ENCODE data around the gene LZTR1.

The LZTR1 gene

DNA sequence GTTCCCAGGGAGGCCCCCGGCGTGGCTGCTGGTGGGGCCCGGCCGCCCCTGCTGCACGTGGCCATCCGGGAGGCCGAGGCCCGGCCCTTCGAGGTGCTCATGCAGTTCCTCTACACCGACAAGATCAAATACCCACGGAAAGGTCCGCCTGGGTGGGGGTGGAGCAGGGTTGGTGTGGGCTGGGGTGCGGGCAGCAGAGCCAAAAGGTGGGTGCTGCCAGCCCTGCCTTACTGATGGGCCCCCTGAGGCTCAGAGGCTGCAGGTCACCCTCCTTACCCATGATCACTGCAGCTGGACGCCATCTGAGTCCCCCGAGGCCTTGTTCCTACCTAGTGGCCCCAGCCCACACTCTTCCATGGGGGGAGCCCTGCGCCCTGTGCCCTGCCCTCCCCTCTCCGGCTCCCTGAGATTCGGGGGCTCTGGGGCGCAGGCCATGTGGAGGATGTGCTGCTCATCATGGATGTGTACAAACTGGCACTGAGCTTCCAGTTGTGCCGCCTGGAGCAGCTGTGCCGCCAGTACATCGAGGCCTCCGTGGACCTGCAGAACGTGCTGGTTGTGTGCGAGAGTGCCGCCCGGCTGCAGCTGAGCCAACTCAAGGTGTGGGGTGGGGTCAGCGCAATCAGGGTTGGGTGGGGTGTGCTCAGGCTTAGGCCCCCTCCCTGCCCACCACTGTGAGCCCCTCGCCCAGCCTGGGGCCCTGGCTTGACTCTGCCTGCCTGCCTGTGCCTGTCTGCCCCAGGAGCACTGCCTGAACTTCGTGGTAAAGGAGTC lies 12.2 kb downstream of the LZTR1 start:
- Histone ChIP-seq H2AFZ (ENCODE audit: low read length) (no peak overlapping the region), H3K36me3 (replicated peaks in 1 of 2; ENCODE audit: control insufficient read depth in 2 of 2, insufficient read depth in 2 of 2, low read length in 2 of 2) (peaks cover 60 to 85% of the 10 kb centered on the region in 2 donors), H3K27ac (replicated peaks; ENCODE audit: low read length) (no peak overlapping the region), H4K8ac (ENCODE audit: low read depth, low read length) (peak overlapping the region; percentile 2), H3K18ac (ENCODE audit: low read length) (no peak overlapping the region), H3K23ac (ENCODE audit: low read depth, low read length, poor library complexity) (peak overlapping the region; percentile 91), H2BK12ac (ENCODE audit: low read length) (no peak overlapping the region), H2BK15ac (ENCODE audit: low read length) (no peak overlapping the region), H3K14ac (ENCODE audit: low read length) (no peak overlapping the region), H4K91ac (ENCODE audit: low read depth, low read length, poor library complexity) (no peak overlapping the region), H2AK5ac (ENCODE audit: low read depth, low read length) (no peak overlapping the region), H3K4ac (ENCODE audit: low read length) (no peak overlapping the region), H2BK120ac (ENCODE audit: low read depth, low read length) (no peak overlapping the region), H3K27me3 (ENCODE audit: control insufficient read depth in 3 of 3, insufficient read depth in 3 of 3, low read depth in 1 of 3, low read length in 3 of 3) (no peaks in the 10 kb centered on the region), H3K4me2 (ENCODE audit: insufficient read depth, low read length, poor library complexity, severe bottlenecking) (no peak overlapping the region), H3K4me3 (ENCODE audit: low read length in 2 of 2) (no peak overlapping the region), H3K9me3 (replicated peaks in 1 of 2; ENCODE audit: control insufficient read depth in 2 of 2, insufficient read depth in 1 of 2, low read depth in 1 of 2, low read length in 2 of 2) (no peaks in the 10 kb centered on the region), H3K79me1 (ENCODE audit: low read depth, low read length) (peaks cover 2% of the 10 kb centered on the region), H3K4me1 (ENCODE audit: control insufficient read depth in 2 of 2, insufficient read depth in 1 of 2, low read depth in 1 of 2, low read length in 2 of 2) (no peaks in the 10 kb centered on the region), H3K9ac (ENCODE audit: low read depth, low read length, poor library complexity) (peak overlapping the region; percentile 68), H2BK5ac (ENCODE audit: low read length) (peak overlapping the region; percentile 50)
- no peak for DNase-seq (ENCODE audit: low spot score)
- WGBS, 2 donors (ENCODE audit: extremely low coverage in 2 of 2, insufficient read length in 2 of 2, insufficient replicate concordance in 1 of 2) = no CpG with 5 or more reads among the region's 30 CpGs

DNA sequence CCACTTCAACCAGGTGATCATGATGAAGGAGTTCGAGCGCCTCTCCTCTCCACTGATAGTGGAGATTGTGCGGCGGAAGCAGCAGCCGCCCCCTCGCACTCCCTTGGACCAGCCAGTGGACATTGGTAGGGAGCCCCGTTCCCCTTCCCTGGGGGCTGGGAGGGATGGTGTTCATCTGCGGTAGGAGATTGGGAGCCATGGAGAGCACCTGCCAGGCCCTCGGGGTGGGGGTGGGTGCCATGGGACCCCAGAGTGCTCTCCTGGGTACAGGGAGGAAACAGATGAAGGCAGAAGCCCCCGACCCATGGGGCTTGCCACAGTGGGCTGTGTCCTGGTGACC lies 12.8 kb downstream of the LZTR1 start:
- Histone ChIP-seq H3K36me3 (replicated peaks in 1 of 2; ENCODE audit: control insufficient read depth in 2 of 2, insufficient read depth in 2 of 2, low read length in 2 of 2) (peaks cover 64 to 90% of the 10 kb centered on the region in 2 donors), H2BK12ac (ENCODE audit: low read length) (no peak overlapping the region), H2BK15ac (ENCODE audit: low read length) (no peak overlapping the region), H3K79me1 (ENCODE audit: low read depth, low read length) (peaks cover 5% of the 10 kb centered on the region), H3K14ac (ENCODE audit: low read length) (no peak overlapping the region), H2BK120ac (ENCODE audit: low read depth, low read length) (no peak overlapping the region), H3K27ac (replicated peaks; ENCODE audit: low read length) (no peak overlapping the region), H3K4ac (ENCODE audit: low read length) (no peak overlapping the region), H2AFZ (ENCODE audit: low read length) (no peak overlapping the region), H2BK5ac (ENCODE audit: low read length) (no peak overlapping the region), H3K27me3 (ENCODE audit: control insufficient read depth in 3 of 3, insufficient read depth in 3 of 3, low read depth in 1 of 3, low read length in 3 of 3) (no peaks in the 10 kb centered on the region), H4K91ac (ENCODE audit: low read depth, low read length, poor library complexity) (no peak overlapping the region), H3K18ac (ENCODE audit: low read length) (no peak overlapping the region), H3K9ac (ENCODE audit: low read depth, low read length, poor library complexity) (no peak overlapping the region), H4K8ac (ENCODE audit: low read depth, low read length) (no peak overlapping the region), H2AK5ac (ENCODE audit: low read depth, low read length) (no peak overlapping the region), H3K23ac (ENCODE audit: low read depth, low read length, poor library complexity) (peak overlapping the region; percentile 91), H3K4me3 (ENCODE audit: low read length in 2 of 2) (no peak overlapping the region), H3K4me1 (ENCODE audit: control insufficient read depth in 2 of 2, insufficient read depth in 1 of 2, low read depth in 1 of 2, low read length in 2 of 2) (no peaks in the 10 kb centered on the region), H3K4me2 (ENCODE audit: insufficient read depth, low read length, poor library complexity, severe bottlenecking) (no peak overlapping the region), H3K9me3 (replicated peaks in 1 of 2; ENCODE audit: control insufficient read depth in 2 of 2, insufficient read depth in 1 of 2, low read depth in 1 of 2, low read length in 2 of 2) (no peaks in the 10 kb centered on the region)
- no CpG with 5 or more reads among the region's 10 CpGs for WGBS, 2 donors (ENCODE audit: extremely low coverage in 2 of 2, insufficient read length in 2 of 2, insufficient replicate concordance in 1 of 2)
- DNase-seq (ENCODE audit: low spot score) = no peak

- Histone ChIP-seq H3K27me3 (ENCODE audit: control insufficient read depth in 3 of 3, insufficient read depth in 3 of 3, low read depth in 1 of 3, low read length in 3 of 3) (no peaks in the 10 kb centered on the region), H2AFZ (ENCODE audit: low read length) (no peak overlapping the region), H3K18ac (ENCODE audit: low read length) (no peak overlapping the region), H3K4me1 (ENCODE audit: control insufficient read depth in 2 of 2, insufficient read depth in 1 of 2, low read depth in 1 of 2, low read length in 2 of 2) (peaks cover 3 to 4% of the 10 kb centered on the region in 2 donors), H3K79me1 (ENCODE audit: low read depth, low read length) (peaks cover 10% of the 10 kb centered on the region), H2AK5ac (ENCODE audit: low read depth, low read length) (no peak overlapping the region), H2BK5ac (ENCODE audit: low read length) (no peak overlapping the region), H3K14ac (ENCODE audit: low read length) (no peak overlapping the region), H3K9ac (ENCODE audit: low read depth, low read length, poor library complexity) (no peak overlapping the region), H4K91ac (ENCODE audit: low read depth, low read length, poor library complexity) (no peak overlapping the region), H2BK15ac (ENCODE audit: low read length) (no peak overlapping the region), H3K4ac (ENCODE audit: low read length) (no peak overlapping the region), H4K8ac (ENCODE audit: low read depth, low read length) (no peak overlapping the region), H3K27ac (replicated peaks; ENCODE audit: low read length) (no peak overlapping the region), H3K4me3 (ENCODE audit: low read length in 2 of 2) (no peak overlapping the region), H3K4me2 (ENCODE audit: insufficient read depth, low read length, poor library complexity, severe bottlenecking) (no peak overlapping the region), H2BK120ac (ENCODE audit: low read depth, low read length) (no peak overlapping the region), H3K9me3 (replicated peaks in 1 of 2; ENCODE audit: control insufficient read depth in 2 of 2, insufficient read depth in 1 of 2, low read depth in 1 of 2, low read length in 2 of 2) (no peaks in the 10 kb centered on the region), H3K23ac (ENCODE audit: low read depth, low read length, poor library complexity) (peak overlapping the region; percentile 96), H2BK12ac (ENCODE audit: low read length) (no peak overlapping the region), H3K36me3 (replicated peaks in 1 of 2; ENCODE audit: control insufficient read depth in 2 of 2, insufficient read depth in 2 of 2, low read length in 2 of 2) (peaks cover 70 to 94% of the 10 kb centered on the region in 2 donors)
- WGBS, 2 donors (ENCODE audit: extremely low coverage in 2 of 2, insufficient read length in 2 of 2, insufficient replicate concordance in 1 of 2) = no CpG with 5 or more reads among the region's 23 CpGs
- no peak for DNase-seq (ENCODE audit: low spot score)
These were observed 13.4 kb downstream of the LZTR1 start for GRCh38 chr22:20995329-20996030.

GRCh38 chr22:20996031-20996410 lies 13.9 kb downstream of the LZTR1 start:
- peaks cover 69 to 89% of the 10 kb centered on the region in 2 donors for H3K36me3 ChIP-seq (replicated peaks in 1 of 2; ENCODE audit: control insufficient read depth in 2 of 2, insufficient read depth in 2 of 2, low read length in 2 of 2)
- H3K23ac ChIP-seq (ENCODE audit: low read depth, low read length, poor library complexity) = peak overlapping the region; percentile 96
- H2BK15ac ChIP-seq (ENCODE audit: low read length) = no peak overlapping the region
- no peak overlapping the region for H3K14ac ChIP-seq (ENCODE audit: low read length)
- no peak overlapping the region for H3K27ac ChIP-seq (replicated peaks; ENCODE audit: low read length)
- no peaks in the 10 kb centered on the region for H3K9me3 ChIP-seq (replicated peaks in 1 of 2; ENCODE audit: control insufficient read depth in 2 of 2, insufficient read depth in 1 of 2, low read depth in 1 of 2, low read length in 2 of 2)
- no peak overlapping the region for H2BK5ac ChIP-seq (ENCODE audit: low read length)
- no peak overlapping the region for H4K91ac ChIP-seq (ENCODE audit: low read depth, low read length, poor library complexity)
- H3K27me3 ChIP-seq (ENCODE audit: control insufficient read depth in 3 of 3, insufficient read depth in 3 of 3, low read depth in 1 of 3, low read length in 3 of 3) = no peaks in the 10 kb centered on the region
- no peak overlapping the region for H2BK12ac ChIP-seq (ENCODE audit: low read length)
- H2AFZ ChIP-seq (ENCODE audit: low read length) = no peak overlapping the region
- no CpG with 5 or more reads among the region's 10 CpGs for WGBS, 2 donors (ENCODE audit: extremely low coverage in 2 of 2, insufficient read length in 2 of 2, insufficient replicate concordance in 1 of 2)
- no peak overlapping the region for H2AK5ac ChIP-seq (ENCODE audit: low read depth, low read length)
- no peak overlapping the region for H4K8ac ChIP-seq (ENCODE audit: low read depth, low read length)
- no peak for DNase-seq (ENCODE audit: low spot score)
- peaks cover 8% of the 10 kb centered on the region in 2 donors for H3K4me1 ChIP-seq (ENCODE audit: control insufficient read depth in 2 of 2, insufficient read depth in 1 of 2, low read depth in 1 of 2, low read length in 2 of 2)
- H3K4me2 ChIP-seq (ENCODE audit: insufficient read depth, low read length, poor library complexity, severe bottlenecking) = no peak overlapping the region
- H3K18ac ChIP-seq (ENCODE audit: low read length) = no peak overlapping the region
- H3K9ac ChIP-seq (ENCODE audit: low read depth, low read length, poor library complexity) = no peak overlapping the region
- H3K4me3 ChIP-seq (ENCODE audit: low read length in 2 of 2) = no peak overlapping the region
- H3K79me1 ChIP-seq (ENCODE audit: low read depth, low read length) = peaks cover 15% of the 10 kb centered on the region
- H3K4ac ChIP-seq (ENCODE audit: low read length) = no peak overlapping the region
- H2BK120ac ChIP-seq (ENCODE audit: low read depth, low read length) = no peak overlapping the region
